Measurements from ENCODE around the gene BRD7.

Gene BRD7

DNA sequence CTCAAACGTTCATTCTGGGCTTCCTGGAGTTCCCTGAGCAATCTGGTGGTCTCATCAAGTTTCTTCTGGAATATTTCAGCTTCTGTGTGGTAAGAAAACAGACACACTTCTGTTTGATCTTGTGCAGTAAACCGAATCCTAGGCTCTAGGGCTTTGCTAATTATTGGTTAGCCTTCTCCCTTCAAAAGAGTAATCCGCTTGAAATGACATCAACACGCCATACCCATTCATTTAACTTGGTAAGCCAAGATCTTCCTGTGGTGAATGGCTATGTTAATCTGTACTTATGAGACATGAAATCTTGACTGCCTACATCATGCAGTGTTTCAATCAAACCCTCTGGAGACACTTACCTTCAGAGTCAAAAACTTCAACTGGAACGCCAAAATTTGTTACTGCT lies 48.5 kb downstream of the BRD7 start:
- TF ChIP-seq, protein P1, sequence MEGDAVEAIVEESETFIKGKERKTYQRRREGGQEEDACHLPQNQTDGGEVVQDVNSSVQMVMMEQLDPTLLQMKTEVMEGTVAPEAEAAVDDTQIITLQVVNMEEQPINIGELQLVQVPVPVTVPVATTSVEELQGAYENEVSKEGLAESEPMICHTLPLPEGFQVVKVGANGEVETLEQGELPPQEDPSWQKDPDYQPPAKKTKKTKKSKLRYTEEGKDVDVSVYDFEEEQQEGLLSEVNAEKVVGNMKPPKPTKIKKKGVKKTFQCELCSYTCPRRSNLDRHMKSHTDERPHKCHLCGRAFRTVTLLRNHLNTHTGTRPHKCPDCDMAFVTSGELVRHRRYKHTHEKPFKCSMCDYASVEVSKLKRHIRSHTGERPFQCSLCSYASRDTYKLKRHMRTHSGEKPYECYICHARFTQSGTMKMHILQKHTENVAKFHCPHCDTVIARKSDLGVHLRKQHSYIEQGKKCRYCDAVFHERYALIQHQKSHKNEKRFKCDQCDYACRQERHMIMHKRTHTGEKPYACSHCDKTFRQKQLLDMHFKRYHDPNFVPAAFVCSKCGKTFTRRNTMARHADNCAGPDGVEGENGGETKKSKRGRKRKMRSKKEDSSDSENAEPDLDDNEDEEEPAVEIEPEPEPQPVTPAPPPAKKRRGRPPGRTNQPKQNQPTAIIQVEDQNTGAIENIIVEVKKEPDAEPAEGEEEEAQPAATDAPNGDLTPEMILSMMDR (conservative IDR thresholded peaks at IDR 0.05; ENCODE audit: low read length): no peak
- no peak for DNase-seq (ENCODE audit: low read depth)
- H3K4me3 ChIP-seq (ENCODE audit: low read length): no peak overlapping the region

DNA sequence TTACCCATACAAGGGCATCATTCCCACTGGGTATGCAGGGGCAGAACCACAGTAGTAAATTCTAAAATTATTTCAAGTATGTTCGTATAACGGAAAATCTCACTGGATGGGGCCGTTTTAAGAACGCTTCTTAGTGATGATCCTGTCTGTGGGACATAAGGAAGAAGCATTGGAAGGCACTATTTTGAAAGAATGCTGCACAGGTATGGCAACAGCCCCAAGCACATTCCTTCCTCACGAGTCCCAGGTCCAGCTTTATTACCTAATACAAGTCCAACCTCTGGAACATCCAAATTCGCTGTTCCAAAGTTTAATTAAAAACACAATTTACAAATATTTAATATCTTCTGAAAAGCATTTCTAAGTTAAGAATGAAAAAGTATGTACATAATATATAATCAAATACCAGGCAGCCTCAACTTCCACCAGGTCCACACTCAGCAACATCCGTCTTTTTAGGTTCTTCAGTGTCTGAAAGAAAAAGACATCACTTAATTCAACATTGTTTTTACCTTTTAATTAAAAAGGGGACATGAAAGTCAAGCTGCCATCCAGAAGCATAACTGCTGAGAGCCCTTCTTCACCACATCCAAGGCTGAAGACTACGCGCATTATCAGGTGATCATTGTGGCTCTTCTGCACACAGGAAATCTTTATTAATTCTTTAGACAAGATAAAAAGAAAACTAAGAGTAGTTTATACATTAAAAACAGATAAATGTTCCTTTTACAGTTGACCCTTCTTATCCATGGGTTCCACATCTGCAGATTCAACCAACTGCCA lies 49.8 kb downstream of the BRD7 start:
- no peak for DNase-seq (ENCODE audit: low read depth)
- TF ChIP-seq, protein P1 (conservative IDR thresholded peaks at IDR 0.05; ENCODE audit: low read length): no peak
- no peak overlapping the region for H3K4me3 ChIP-seq (ENCODE audit: low read length)

DNA sequence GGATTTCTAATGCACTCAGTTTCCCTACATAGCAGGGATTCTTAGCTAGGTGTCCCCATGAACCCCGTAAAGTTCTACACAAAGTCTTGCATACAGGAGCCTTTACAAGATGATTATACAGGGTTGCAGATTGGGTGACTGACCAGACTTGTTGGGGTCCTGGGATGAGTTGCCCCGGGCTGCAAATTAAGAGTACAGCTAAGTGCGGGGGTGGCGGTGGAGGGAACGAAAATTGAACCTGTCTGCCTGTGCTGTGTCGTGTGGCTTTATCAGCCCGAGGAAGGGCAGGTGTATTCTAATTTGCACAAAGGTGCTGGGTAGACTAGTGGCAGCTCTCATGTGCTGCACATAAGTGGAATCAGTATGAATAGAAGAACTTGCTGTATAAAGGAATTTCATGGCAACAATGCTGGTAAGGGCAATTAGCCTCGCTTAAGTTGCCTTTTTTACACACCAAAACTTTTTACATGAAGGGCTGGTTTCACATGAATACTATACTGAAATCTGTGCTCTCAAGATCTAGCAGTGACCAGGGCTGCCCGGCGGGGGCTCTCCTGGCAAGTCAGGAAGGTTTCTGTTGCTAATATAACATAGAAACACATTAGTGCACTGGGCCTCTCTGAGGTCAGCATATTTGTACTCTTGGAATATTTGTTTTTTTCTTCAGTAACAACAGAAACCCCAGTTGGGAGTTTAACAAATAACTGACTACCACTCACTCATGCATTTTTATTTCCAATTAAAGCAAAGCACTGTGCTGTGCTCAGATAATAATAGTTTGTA lies 51.7 kb downstream of the BRD7 start:
- TF ChIP-seq, protein P1 (conservative IDR thresholded peaks at IDR 0.05; ENCODE audit: low read length): no peak
- no peak overlapping the region for H3K4me3 ChIP-seq (ENCODE audit: low read length)
- DNase-seq (ENCODE audit: low read depth): no peak

DNA sequence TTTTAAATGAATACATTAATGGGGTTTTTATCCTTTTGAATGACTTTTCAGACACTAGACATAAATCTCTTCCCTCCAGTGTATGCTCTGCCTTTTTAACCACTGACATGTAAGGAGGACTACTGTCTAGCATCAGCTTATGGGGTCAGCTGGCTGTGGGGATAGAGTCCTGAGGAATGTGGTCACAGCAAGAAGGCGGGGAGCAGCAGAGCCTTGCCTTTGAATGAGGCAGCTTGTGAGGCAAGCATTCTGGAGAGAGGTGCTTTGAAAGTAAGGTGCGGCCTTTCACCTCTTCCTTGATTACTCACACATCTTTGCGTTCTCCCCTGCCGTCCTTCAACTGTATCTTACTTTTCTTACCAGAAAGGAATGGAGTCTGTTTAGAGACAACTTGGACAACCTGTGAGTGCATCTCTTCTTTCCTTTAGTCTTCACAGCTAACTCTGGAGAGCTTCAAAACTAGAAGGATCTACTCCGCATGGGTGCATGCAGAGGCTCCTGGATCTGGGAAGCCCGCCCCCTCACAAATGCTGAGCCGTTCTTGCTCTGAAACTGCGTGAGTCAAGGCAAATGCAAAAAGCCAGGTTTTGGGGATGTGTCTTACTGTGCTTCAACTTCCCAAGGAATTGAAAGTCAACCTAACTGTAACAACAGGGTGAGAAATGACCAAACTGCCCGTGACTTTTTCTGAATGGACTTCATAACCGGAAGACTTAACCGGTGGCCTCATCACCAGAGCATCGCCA lies 52.5 kb downstream of the BRD7 start:
- H3K4me3 ChIP-seq (ENCODE audit: low read length): no peak overlapping the region
- TF ChIP-seq, protein P1 (conservative IDR thresholded peaks at IDR 0.05; ENCODE audit: low read length): no peak
- no peak for DNase-seq (ENCODE audit: low read depth)

DNA sequence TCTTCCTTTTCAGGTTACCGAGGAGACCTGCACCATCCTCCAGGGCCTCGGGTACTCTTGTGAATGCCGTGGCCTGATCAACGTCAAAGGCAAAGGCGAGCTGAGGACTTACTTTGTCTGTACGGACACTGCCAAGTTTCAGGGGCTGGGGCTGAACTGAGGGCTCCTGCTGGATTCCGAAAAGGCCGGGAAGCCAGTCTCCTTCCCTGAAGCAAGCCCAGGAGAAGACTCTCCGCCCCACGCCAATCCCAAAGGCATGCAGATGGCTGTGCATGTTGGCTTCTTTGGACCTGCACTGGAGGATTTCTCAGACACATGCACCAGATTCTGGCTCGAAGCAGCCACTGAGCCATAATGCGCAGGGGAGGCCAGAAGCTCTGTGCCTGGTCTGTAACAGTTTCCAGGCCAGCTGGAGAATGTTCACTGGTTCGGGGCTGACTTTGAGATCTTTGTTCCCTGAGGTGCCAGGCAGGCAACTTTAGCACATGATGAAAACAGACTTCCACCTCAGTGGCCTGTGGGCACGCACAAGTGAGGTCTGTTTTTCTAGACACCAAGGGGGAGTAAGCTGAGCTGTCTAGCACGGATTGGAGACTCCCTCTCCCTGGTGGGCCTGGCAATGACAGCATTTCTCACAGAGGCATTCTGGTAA lies 53.3 kb downstream of the BRD7 start:
- TF ChIP-seq, protein P1 (conservative IDR thresholded peaks at IDR 0.05; ENCODE audit: low read length): no peak
- H3K4me3 ChIP-seq (ENCODE audit: low read length): no peak overlapping the region
- no peak for DNase-seq (ENCODE audit: low read depth)

DNA sequence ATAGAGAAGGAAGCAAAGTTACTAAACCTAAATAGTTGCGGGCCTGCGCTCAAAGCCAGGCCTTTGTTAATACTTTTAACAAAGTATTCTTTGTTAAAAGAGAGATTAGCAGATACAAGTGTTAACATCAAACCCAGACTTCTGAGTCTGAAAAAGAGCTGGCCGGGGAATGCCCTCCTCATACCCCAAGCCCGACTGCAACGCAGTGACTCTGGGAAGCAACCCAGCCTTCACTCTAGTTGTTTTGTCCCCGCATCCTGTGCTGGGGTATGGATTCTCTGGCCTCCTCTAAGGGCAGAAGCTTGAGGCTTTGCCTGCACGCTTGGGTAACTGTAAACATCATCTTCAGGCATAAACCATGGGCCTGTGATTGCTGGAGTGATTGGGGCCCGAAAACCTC lies 54.1 kb downstream of the BRD7 start:
- H3K4me3 ChIP-seq (ENCODE audit: low read length): no peak overlapping the region
- no peak for DNase-seq (ENCODE audit: low read depth)
- TF ChIP-seq, protein P1 (conservative IDR thresholded peaks at IDR 0.05; ENCODE audit: low read length): no peak
